ENCODE data around the gene SPATA31D4. TPM values are rescaled to one million over a fixed set of nuclear protein-coding genes. Genes with fewer than 3 reads are reported as not detected.

Gene SPATA31D4
- total RNA-seq, 2 experiments from 2014 or later: not detected

- Histone ChIP-seq H3K36me3 (ENCODE audit: insufficient read depth, low read length) (no peaks in the 10 kb centered on the region), H3K27ac (ENCODE audit: low read depth, low read length, poor library complexity, severe bottlenecking) (no peak overlapping the region), H3K4me2 (ENCODE audit: low read length) (no peak overlapping the region), H3K4me3 (ENCODE audit: low read depth, low read length, poor library complexity, severe bottlenecking) (no peak overlapping the region), H3K9me3 (ENCODE audit: low read length) (no peaks in the 10 kb centered on the region), H3K79me2 (ENCODE audit: insufficient read depth, low read depth, low read length) (no peaks in the 10 kb centered on the region), H4K20me1 (ENCODE audit: insufficient read depth, low read length) (no peaks in the 10 kb centered on the region), H3K9me2 (ENCODE audit: insufficient read depth, low read length) (no peaks in the 10 kb centered on the region), H2AFZ (ENCODE audit: low read length) (no peak overlapping the region), H3K4me1 (ENCODE audit: insufficient read depth, low read length, poor library complexity, severe bottlenecking) (no peaks in the 10 kb centered on the region)
- no TSS peak for BruUV-seq (replicated peaks)
- ChIA-PET POLR2A (no interaction called here), CTCF (ENCODE audit: unreplicated experiment) (no interaction called here)
- no peak for DNase-seq (ENCODE audit: low spot score)
- intact Hi-C loops (cut with micrococcal nuclease; ENCODE audit: unreplicated experiment): loop anchor here (5.0 kb wide), 1 partner anchor 85 kb away; no protein-coding TSS in a partner anchor
- TF ChIP-seq CTCF (conservative IDR thresholded peaks at IDR 0.05; ENCODE audit: low read length) (no peak), EZH2phosphoT487 (IDR thresholded peaks at IDR 0.05; ENCODE audit: borderline replicate concordance, low read depth, low read length) (no peak)
Measured at GRCh38 chr9:81892440-81892839, 35.8 kb upstream of the SPATA31D4 start.

DNA sequence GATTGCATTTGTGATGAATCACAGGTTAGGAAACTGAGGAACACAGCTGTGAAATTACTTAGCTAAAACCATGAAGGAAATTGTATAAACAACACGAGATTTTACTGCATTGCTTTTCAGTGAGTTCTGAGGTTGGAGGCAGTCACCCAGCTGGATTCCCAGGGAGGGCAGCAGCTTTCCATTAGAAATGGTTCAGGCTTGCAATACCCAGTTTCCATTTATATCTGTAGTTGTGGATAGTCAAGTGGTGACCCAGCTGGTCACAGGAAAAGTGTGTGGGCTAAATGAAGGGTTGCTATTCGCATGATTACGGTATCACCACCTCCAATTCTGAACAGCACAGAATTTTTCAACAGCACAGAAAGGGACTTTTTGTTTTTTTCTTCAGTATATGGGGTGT lies 34.3 kb upstream of the SPATA31D4 start:
- intact Hi-C loops (cut with micrococcal nuclease; ENCODE audit: unreplicated experiment): loop anchor here (5.0 kb wide), 1 partner anchor 83 kb away; no protein-coding TSS in a partner anchor
- H3K4me1 ChIP-seq (ENCODE audit: insufficient read depth, low read length, poor library complexity, severe bottlenecking): no peaks in the 10 kb centered on the region
- no peak for DNase-seq (ENCODE audit: low spot score)
- no peaks in the 10 kb centered on the region for H3K9me3 ChIP-seq (ENCODE audit: low read length)
- ChIA-PET CTCF (ENCODE audit: unreplicated experiment) (no interaction called here), POLR2A (no interaction called here)
- no peaks in the 10 kb centered on the region for H3K9me2 ChIP-seq (ENCODE audit: insufficient read depth, low read length)
- no TSS peak for BruUV-seq (replicated peaks)
- H3K4me2 ChIP-seq (ENCODE audit: low read length): no peak overlapping the region
- H3K36me3 ChIP-seq (ENCODE audit: insufficient read depth, low read length): no peaks in the 10 kb centered on the region
- no peak overlapping the region for H3K4me3 ChIP-seq (ENCODE audit: low read depth, low read length, poor library complexity, severe bottlenecking)
- no peak overlapping the region for H3K27ac ChIP-seq (ENCODE audit: low read depth, low read length, poor library complexity, severe bottlenecking)
- H4K20me1 ChIP-seq (ENCODE audit: insufficient read depth, low read length): no peaks in the 10 kb centered on the region
- no peak overlapping the region for H2AFZ ChIP-seq (ENCODE audit: low read length)
- H3K79me2 ChIP-seq (ENCODE audit: insufficient read depth, low read depth, low read length): no peaks in the 10 kb centered on the region
- TF ChIP-seq CTCF (conservative IDR thresholded peaks at IDR 0.05; ENCODE audit: low read length) (no peak), EZH2phosphoT487 (IDR thresholded peaks at IDR 0.05; ENCODE audit: borderline replicate concordance, low read depth, low read length) (no peak)

DNA sequence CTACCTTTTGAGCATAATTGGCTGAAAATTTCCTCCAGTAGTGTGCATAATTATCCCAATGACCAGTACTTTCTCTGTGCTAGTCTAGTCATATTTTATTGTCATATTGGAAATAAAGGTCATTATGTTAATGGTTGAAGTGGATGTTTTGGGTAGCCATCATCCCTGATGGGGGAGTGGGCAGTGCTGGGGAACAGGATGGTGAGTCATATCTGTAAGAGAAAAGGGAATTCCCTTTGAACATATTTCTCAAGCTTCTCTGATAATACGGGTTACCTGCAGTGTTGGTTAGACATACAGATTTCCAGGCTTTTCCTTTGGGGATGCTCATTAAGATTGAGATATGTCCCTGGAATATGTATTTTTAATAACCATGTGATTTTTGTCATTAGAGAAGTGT lies 33.3 kb upstream of the SPATA31D4 start:
- Histone ChIP-seq H3K79me2 (ENCODE audit: insufficient read depth, low read depth, low read length) (no peaks in the 10 kb centered on the region), H3K9me2 (ENCODE audit: insufficient read depth, low read length) (no peaks in the 10 kb centered on the region), H3K4me2 (ENCODE audit: low read length) (no peak overlapping the region), H2AFZ (ENCODE audit: low read length) (no peak overlapping the region), H3K27ac (ENCODE audit: low read depth, low read length, poor library complexity, severe bottlenecking) (no peak overlapping the region), H3K36me3 (ENCODE audit: insufficient read depth, low read length) (no peaks in the 10 kb centered on the region), H4K20me1 (ENCODE audit: insufficient read depth, low read length) (no peaks in the 10 kb centered on the region), H3K9me3 (ENCODE audit: low read length) (no peaks in the 10 kb centered on the region), H3K4me1 (ENCODE audit: insufficient read depth, low read length, poor library complexity, severe bottlenecking) (no peaks in the 10 kb centered on the region), H3K4me3 (ENCODE audit: low read depth, low read length, poor library complexity, severe bottlenecking) (no peak overlapping the region)
- ChIA-PET POLR2A (interaction anchor here (0.5 kb wide), 1 partner anchor 193 kb away, joined by 3 read pairs; no protein-coding TSS in a partner anchor), CTCF (ENCODE audit: unreplicated experiment) (no interaction called here)
- no peak for DNase-seq (ENCODE audit: low spot score)
- no TSS peak for BruUV-seq (replicated peaks)
- no peak for TF ChIP-seq EZH2phosphoT487 (IDR thresholded peaks at IDR 0.05; ENCODE audit: borderline replicate concordance, low read depth, low read length)
- TF ChIP-seq CTCF (conservative IDR thresholded peaks at IDR 0.05; ENCODE audit: low read length): no peak
- intact Hi-C loops (cut with micrococcal nuclease; ENCODE audit: unreplicated experiment): loop anchor here (5.0 kb wide), 1 partner anchor 82 kb away; no protein-coding TSS in a partner anchor
